Activated CD8-positive, alpha-beta memory T cell treated with anti-CD3 and anti-CD28 coated beads for 1 hour (primary cell): ENCODE data around the gene GPR156.
"Not testable (repeated sequence)": the region's sequence is repeated elsewhere in the genome, so short reads cannot be mapped to it uniquely, and the experiment has no call there.

Source experiments
- DNase-seq, 2 donors: peaks; one replicate each; pipeline ENCODE4 v3.0.0-alpha.2; 2020; ENCODE audit warnings: low read depth in 1 of 2; ENCODE audit errors: extremely low read depth in 1 of 2

The GPR156 gene

DNA sequence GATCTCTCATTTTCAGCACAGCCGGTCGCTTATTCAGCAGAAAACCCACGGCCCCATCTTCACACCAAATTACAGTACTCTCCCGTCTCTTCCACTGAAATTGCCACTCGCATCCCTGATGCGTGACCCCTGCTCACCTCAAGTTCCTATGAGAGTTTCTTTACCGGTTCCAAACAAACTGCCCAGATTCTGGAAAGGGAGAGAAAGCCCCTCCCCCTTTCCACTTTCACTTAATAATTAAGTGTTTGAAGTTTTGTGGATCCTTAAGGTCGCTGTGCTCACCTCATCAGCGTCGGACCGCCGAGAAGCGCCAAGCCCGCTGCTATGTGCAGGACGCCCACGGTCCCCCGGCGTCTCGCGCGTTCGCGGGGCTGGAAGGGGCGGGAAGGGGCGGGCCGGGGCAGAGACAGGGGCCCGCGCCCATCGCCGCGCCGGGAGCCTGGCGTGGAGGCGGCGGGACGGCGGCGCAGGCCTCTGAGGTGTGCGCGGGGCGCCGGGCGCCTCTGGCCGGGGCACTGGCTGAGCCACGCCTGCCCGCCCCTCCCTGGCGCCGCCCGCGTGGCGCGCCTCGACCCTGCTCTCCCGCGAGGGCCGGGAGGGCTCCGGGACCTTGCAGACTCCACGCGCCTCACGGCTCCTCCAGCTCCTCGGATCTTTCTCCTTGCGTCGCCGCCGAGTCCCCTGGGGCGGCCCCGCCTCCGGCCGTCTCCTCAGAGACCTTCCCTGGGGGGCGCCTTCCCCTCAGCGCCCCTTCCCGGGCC, at the start of gene GPR156:
Gene GPR156, minus strand, starts transcription at position 476 of the 761 bp plus-strand sequence. CDS start 41,124 bp downstream, outside the sequence.
- DNase-seq, result no peak

DNA sequence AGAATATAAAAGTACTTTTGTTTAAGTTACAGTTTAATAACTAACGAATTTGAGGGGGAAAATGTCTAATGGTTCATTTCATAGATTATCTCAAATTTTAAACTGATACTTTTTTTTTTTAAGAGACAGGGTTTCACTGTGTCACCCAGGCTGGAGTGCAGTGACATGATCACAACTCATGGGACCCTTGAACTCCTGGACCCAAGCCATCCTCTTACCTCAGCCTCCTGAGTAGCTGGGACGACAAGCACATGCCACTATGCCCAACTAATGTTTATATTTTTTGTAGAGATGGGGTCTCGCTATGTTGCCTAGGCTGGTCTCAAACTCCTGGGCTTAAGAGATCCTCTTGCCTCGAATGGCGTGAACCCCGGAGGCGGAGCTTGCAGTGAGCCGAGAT, 47.6 kb upstream of the GPR156 start:
- no peak for DNase-seq

DNA sequence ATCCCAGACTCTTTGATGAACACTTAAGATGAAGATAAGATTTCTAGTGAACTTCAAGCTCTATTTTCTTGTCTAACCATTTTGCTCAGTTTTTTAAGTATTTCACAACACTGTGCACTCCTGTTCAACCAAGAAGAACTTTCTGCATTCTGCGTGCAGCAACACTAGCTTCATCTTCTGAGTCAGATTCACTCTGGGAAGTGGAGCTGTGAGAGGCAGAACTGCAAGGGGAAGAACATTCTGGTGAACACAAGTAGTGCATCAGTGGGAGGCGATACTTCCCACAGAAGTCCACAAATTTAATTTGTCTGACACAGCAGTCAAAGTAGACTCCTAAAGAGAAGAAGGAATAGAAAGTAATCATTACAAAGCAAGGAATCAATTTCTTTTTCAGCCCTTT, 46.1 kb upstream of the GPR156 start:
- DNase-seq, result no peak

DNA sequence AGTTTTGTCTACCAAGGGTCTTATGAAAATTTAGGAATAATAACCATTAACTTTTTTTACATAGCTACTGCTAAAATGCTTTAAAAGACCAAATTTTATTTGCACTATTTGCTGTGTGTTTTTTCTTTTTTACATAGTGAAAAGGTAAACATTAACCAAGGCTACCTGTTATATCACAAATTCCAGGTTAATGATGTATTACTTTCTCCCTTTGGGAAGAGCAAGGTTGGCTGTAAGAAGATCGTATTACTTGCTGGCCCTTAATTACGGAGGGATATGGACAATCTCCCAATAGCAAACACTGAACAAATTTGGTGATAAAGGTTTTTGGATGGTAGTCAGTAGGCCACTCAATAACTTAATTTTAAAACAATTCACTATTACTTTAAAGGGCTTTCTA, 41.8 kb upstream of the GPR156 start:
- no peak for DNase-seq

DNA sequence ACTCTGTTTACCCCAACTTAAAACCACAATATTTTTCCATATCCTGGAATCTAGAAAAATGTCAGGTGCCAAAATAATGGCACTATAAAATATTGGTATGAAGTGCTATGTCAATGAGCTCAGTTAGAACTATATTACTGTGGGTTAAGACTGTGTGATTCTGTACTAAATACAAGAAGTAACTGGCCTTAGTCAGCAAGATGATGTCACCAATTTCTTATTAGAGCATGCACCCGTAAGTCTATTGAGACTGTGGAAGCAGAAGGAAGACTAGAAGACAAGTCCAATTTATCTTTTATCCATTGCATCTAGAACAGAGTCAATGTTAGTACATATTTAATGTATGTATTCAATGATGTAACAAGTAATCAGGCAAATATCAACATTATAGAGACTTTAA, 39.2 kb upstream of the GPR156 start:
- no peak for DNase-seq

DNA sequence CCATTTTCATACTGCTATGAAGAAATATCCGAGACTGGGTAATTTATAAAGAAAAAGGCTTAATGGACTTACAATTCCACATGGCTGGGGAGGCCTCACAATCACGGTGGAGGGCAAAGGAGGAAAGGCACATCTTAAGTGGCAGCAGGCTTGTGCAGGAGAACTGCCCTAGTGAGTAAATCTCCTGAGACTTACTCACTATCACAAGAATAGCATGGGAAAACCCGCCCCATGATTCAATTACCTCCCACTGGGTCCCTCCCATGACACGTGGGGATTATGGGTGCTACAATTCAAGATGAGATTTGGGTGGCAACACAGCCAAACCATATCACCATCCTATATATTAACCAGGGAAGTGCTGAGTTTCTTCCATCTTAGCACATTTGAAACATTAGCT, 38.7 kb upstream of the GPR156 start:
- not testable (repeated sequence) for DNase-seq

DNA sequence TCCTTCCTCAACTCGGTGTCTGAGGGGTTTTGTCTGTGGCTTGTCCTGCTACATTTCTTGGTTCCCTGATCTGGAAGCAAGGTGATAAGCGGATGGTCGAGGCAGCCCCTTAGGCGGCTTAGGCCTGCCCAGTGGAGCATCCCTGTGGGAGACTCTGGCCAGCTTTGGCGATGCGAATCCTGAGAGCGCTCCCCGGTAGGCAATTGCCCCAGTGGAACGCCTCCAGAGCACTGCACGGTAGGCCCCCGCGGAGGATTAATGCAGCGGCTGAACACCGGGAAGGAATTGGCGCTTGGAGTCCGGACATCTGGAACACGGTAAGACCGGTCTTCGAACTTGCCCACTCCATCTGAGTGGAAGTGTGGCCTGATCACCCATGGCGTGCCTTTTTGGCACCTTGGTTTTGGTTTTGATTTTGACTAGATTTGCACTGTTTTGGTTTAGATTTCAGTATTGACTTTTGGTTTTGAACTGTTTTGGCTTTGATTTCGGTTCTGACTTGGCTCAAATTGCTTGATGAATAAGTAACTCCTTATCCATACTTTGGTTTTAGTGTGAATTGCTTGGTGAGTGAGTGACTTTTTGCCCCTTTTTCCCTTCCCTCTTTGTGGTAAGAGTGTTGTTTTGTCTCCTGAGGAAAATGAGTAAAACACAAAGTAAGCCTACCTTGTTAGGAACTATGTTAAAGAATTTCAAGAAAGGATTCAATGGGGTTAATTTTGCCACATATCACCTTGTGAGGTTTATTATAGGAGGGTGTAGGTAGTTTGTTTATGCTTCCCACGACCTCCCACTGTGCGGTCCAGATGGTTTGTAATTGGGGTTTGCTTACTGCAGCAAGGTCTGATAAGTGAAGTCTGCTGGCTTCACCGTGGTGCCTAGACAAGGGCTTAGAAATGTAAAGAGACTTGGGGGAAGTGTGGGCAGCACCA, 27.1 kb upstream of the GPR156 start:
- no peak for DNase-seq

DNA sequence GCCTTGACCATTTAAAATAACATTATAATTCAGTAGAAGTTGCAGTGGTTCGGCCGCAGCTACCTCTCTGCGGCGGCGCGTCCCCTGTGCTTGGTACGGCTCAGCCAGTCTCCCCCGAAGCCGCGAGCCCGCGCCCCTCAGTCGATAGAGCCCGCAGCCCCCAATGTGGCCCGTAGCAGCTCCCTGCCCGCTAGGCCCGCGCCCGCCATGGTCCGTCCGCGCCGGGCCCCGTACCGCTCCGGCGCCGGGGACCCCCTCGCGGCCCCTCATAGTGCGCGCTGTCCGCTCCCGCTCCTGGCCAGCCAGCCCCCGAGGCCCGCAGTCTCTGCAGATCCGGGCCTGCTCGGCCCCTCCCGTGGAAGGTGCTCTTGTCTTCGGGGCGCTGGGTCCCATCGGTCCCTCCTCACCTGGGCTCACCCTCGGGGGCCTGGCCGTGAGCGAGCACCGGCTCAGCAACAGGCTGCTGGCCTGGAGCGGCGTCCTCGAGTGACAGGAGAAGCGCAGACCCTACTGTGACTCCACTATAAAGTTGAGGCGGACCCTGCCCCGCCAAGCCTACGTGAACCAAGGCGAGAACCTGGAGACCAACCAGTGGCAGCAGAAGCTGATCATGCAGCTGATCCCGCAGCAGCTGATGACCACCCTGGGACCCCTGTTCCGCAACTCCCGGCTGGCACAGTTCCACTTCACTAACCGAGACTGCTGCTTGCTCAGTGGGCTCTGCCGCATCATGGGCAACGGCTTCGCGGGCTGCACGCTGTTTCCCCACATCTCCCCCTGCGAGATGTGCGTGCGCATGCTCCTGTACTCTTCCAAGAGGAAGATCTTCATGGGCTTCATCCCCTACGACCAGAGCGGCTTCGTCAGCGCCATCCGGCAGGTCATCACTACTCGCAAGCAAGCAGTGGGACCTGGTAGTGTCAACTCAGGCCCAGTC, 21.8 kb upstream of the GPR156 start:
- DNase-seq, result no peak

DNA sequence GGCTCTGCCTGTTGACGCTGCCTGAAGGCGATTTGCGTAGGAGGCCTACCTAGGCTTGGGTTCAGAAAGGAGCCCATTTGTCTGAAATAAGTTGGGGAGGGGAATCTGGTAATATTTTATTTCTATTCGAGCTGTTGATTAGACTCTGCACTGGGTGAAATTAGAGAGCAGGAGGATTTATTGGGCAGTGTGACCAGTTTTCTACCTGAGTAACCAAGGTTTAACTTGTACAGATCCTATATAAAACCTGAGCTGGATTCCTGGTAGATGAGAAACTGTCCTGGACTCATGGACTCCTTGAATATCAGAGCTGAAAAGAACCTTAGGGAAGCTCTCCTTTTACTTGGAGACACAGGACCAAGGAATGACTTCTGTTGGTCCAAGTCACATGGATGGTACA, 19.6 kb upstream of the GPR156 start:
- no peak for DNase-seq

DNA sequence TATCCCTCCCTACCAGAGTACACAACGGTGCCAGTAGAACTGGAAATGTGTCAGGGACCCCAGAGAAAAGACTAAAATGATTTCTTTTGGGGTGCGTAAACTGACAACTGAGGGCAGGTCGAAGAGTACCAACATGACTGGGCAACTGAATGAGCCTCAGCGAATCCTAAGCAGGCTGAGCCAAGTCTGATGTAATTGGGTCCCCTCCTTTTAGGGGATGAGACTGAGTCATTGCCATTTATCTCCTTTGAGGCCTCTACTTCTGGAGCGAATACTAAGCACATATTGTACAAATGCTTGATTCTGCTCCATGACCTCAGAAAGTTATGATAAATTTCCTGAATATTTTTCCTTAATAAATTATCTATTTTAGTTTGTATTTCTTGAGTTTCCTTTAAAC, 17.3 kb upstream of the GPR156 start:
- DNase-seq, result no peak

DNA sequence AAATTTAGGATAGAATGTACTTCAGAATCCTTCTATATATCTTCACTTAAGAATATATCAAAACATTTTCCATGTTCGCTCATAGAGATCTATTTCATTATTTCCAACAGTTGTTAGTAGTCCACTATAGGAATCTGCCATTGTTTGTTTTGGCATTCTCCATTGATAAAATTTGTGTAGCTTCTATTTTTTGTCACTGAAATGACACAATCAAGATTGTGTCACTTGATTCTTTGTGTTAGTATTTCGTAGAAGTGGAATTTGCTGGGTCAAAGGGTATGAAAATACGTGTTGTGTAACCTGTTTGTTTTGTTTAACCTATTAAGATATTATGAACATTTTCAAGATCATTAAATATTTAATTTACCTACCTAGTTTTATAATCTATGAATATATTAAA, 15.9 kb upstream of the GPR156 start:
- no peak for DNase-seq

DNA sequence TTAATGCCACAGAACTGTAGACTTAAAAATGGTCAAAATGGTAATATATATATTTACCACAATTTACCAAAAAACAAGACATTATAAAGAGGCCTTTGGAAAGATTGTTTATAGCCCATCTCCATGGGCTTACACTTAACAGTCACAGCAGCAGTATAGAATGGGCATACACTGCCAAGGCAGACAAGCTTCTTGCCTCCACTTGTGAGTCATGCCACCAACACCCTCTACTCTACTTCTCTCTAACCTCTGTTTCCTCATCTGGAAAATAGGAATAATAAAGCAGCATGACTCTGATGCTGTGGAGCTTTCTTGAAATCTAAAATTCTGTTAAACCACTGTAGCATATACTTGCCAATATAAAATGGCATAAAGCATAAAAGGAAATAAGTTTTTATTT, 14.4 kb upstream of the GPR156 start:
- no peak for DNase-seq

DNA sequence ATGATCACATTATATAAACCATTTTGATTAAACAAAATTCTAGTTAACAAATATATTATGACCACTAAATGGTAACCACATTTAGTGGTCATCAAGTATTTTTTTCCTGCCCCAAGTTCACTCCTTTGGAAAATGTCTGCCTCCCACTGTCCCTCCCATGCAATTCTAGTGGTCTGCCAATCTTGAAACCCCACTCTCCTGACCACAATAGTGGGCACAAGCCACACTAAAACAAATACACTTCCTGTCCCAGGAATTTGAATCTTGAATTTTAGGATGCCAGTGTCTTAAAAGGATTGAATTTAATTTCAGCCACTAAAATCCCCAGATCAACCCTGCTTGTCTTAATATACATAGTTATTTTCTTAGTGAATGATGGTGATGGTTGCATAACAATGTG, 14.0 kb upstream of the GPR156 start:
- DNase-seq, result no peak

DNA sequence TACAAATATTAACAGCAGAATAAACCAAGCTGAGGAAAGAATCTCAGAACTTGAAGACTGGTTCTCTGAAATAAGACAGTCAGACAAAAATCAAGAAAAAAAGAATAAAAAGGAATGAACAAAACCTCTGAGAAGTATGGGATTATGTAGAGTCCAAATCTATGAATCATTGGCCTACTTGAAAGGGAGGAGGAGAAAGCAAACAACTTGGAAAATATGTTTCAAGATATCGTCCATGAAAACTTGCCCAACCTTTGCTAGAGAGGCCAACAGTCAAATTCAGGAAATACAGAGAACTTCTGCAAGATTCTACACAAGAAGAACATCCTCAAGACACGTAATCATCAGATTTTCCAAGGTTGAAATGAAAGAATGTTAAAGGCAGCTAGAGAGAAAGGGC, 6.5 kb upstream of the GPR156 start:
- DNase-seq, result not testable (repeated sequence)

DNA sequence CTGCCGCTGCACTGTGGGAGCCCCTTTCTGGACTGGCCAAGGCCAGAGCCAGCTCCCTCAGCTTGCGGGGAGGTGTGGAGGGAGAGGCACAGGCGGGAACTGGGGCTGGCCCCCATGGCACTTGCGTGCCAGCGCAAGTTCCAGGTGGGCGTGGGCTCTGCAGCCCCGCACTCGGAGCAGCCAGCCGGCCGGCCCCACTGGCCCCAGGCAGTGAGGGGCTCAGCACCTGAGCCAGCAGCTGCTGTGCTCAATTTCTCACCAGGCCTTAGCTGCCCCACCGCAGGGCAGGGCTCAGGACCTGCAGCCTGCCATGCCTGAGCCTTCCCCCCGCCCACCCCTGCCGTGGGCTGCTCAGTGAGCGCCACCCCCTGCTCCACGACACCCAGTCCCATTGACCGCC, 4.6 kb upstream of the GPR156 start:
- DNase-seq, result no peak

DNA sequence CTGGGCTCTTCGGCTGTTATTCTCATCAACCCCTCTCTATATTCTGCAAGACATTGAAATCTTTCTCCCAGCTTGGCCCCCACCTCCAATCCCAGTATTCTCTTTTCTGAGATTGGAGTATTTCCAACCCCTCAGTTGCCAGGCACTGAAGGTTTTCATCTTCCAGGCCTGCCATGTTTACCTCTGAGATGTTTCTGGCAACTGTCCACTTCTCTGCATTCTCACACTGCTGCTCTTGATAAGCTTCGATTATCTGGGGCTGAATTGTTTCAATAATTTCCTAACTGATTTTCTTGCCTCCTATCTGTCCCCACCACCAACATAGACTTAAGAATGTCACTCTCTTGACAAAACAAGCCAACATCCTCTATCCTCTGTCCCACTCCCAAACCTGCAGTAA, 1.4 kb upstream of the GPR156 start:
- no peak for DNase-seq

DNA sequence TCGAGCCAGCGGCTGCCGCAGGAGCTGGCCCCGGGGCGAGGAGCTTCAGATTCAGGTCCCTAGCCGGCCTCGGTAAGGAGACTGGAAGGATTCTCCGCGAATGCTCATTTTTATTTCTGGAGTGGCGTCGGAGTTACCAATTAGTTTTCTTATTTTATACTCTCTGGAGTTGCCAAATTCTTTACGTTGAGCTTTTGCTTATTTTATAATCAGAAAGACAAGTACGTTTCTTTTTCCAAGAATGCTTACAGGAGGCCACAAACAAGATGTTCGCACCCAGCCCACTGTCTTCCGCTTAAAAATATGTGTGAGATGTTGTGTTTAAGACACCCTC, 453 bp upstream of the GPR156 start:
- no peak for DNase-seq

DNA sequence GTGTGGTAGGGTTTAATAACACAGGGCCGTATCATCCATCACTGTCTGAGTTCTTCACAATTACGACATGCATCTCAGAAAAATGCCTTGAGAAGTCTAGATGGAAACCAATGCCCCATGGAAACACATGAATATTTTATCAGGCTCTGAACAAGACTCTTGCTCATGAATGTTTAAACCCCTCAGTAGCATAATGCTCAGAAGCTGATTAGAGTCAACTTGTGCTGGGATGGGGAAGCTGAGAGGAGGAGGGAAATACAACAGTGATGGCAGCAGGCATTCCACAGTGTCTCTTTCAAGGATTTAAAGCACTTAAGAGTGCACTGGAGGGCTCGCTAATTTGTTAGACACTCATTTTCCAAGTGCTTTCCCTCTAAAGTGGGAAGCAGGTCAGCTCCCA, 3.8 kb downstream of the GPR156 start:
- DNase-seq, result no peak

DNA sequence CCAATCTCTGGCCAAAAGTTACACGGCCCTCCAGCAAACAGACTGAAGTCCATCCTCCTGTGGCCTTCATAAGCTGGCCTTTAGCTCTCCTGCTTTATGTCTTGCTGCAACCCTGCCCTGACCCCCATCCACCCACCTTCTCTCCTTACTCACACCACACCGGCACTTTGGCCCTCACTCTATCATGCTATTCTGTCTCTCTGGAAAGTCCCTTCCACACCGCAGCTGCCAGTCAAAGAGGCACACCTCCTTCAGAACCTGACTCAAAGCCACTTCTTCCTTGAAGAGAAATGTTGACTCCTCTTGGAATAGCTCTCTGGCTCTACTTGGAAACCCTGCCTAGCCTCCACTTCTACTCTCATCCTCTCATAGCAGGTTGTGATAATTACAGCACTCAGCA, 4.5 kb downstream of the GPR156 start:
- DNase-seq, result no peak

DNA sequence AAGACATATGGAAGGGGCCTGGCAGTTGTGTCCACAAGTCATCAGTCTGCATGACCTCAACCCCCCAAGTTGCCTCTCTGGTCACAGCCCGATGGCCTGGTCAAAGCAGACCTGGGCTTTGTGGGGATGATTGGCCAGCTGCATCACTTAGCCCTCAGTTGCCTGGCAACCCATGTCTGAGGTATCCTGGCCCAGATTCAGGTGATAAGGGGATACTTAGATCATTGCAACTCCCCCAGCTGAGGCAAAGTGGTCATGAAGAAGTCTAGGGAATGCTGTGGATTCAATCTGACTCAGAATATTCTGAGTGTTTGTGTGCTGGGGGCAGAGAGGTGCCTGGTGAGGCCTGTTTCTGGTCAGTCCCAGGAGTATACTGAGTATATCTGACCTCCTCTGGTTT, 5.0 kb downstream of the GPR156 start:
- DNase-seq, result no peak

DNA sequence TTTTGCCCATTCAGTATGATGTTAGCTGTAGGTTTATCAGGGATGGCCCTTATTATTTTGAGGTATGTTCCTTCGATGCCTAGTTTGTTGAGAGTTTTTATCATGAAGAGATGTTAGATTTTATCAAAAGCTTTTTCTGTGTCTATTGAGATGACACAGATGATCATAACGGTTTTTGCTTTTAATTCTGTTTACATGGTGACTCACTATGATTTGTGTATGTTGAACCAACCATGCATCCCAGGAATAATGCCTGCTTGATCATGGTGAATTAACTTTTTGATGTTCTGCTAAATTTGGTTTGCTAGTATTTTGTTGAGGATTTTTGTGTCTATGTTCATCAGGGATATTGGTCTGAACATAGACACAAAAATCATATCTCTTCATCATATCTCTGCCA, 8.3 kb downstream of the GPR156 start:
- DNase-seq, result no peak
